ENCODE measurements around the gene GARNL3.

GRCh38 chr9:127424676-127424999 lies 160.1 kb downstream of the GARNL3 start:
- TF ChIP-seq, protein P1, sequence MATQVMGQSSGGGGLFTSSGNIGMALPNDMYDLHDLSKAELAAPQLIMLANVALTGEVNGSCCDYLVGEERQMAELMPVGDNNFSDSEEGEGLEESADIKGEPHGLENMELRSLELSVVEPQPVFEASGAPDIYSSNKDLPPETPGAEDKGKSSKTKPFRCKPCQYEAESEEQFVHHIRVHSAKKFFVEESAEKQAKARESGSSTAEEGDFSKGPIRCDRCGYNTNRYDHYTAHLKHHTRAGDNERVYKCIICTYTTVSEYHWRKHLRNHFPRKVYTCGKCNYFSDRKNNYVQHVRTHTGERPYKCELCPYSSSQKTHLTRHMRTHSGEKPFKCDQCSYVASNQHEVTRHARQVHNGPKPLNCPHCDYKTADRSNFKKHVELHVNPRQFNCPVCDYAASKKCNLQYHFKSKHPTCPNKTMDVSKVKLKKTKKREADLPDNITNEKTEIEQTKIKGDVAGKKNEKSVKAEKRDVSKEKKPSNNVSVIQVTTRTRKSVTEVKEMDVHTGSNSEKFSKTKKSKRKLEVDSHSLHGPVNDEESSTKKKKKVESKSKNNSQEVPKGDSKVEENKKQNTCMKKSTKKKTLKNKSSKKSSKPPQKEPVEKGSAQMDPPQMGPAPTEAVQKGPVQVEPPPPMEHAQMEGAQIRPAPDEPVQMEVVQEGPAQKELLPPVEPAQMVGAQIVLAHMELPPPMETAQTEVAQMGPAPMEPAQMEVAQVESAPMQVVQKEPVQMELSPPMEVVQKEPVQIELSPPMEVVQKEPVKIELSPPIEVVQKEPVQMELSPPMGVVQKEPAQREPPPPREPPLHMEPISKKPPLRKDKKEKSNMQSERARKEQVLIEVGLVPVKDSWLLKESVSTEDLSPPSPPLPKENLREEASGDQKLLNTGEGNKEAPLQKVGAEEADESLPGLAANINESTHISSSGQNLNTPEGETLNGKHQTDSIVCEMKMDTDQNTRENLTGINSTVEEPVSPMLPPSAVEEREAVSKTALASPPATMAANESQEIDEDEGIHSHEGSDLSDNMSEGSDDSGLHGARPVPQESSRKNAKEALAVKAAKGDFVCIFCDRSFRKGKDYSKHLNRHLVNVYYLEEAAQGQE (IDR thresholded peaks at IDR 0.05; ENCODE audit: insufficient read depth in 1 of 2, low read depth in 2 of 2, low read length in 2 of 2): no peak
- TF ChIP-seq TAF1 (IDR thresholded peaks at IDR 0.05; ENCODE audit: borderline replicate concordance, insufficient read depth, low read length) (no peak), SIN3A (IDR thresholded peaks at IDR 0.05; ENCODE audit: borderline replicate concordance, insufficient read depth, low read length) (no peak), POLR2AphosphoS5 (IDR thresholded peaks at IDR 0.05; ENCODE audit: low read depth, low read length) (no peak), FOXP2 (optimal IDR thresholded peaks at IDR 0.05; ENCODE audit: borderline replicate concordance, extremely low read depth, extremely low read length, insufficient read depth) (no peak)

Data from PFSK-1 (cell line).